ENCODE measurements around the gene IKZF3. TPM values are rescaled to one million over a fixed set of nuclear protein-coding genes. Genes with fewer than 3 reads are reported as not detected.
"Not testable (repeated sequence)": the region's sequence is repeated elsewhere in the genome, so short reads cannot be mapped to it uniquely, and the experiment has no call there.

The IKZF3 gene
- total RNA-seq, 1 donor from 2014 or later, result 0.67 TPM

GRCh38 chr17:39729280-39729851 lies 134.7 kb downstream of the IKZF3 start:
- Mint-ChIP-seq H3K4me3 (peak overlapping the region; percentile 87), H3K36me3 (peaks cover 14% of the 10 kb centered on the region), H3K4me1 (peaks cover 5% of the 10 kb centered on the region), H3K27ac (peak overlapping the region; percentile 94), H3K9me3 (no peaks in the 10 kb centered on the region), H3K27me3 (ENCODE audit: low read depth) (no peaks in the 10 kb centered on the region)
- TF ChIP-seq CTCF (IDR thresholded peaks at IDR 0.05; ENCODE audit: unreplicated experiment), result no peak
- no peak for DNase-seq (ENCODE audit: low spot score in 2 of 2, unreplicated experiment in 2 of 2)

GRCh38 chr17:39727556-39727955 lies 136.6 kb downstream of the IKZF3 start:
- Mint-ChIP-seq H3K4me1 (peaks cover 5% of the 10 kb centered on the region), H3K9me3 (no peaks in the 10 kb centered on the region), H3K36me3 (peaks cover 23% of the 10 kb centered on the region), H3K4me3 (no peak overlapping the region), H3K27me3 (ENCODE audit: low read depth) (no peaks in the 10 kb centered on the region), H3K27ac (no peak overlapping the region)
- no peak for TF ChIP-seq CTCF (IDR thresholded peaks at IDR 0.05; ENCODE audit: unreplicated experiment)
- no peak for DNase-seq (ENCODE audit: low spot score in 2 of 2, unreplicated experiment in 2 of 2)

GRCh38 chr17:39726617-39727016 lies 137.5 kb downstream of the IKZF3 start:
- Mint-ChIP-seq H3K27ac (no peak overlapping the region), H3K36me3 (peaks cover 24% of the 10 kb centered on the region), H3K4me3 (no peak overlapping the region), H3K27me3 (ENCODE audit: low read depth) (no peaks in the 10 kb centered on the region), H3K9me3 (no peaks in the 10 kb centered on the region), H3K4me1 (peaks cover 5% of the 10 kb centered on the region)
- no peak for DNase-seq (ENCODE audit: low spot score in 2 of 2, unreplicated experiment in 2 of 2)
- TF ChIP-seq CTCF (IDR thresholded peaks at IDR 0.05; ENCODE audit: unreplicated experiment), result no peak

- H3K36me3 Mint-ChIP-seq, result peaks cover 26% of the 10 kb centered on the region
- H3K9me3 Mint-ChIP-seq; H3K27me3 Mint-ChIP-seq (ENCODE audit: low read depth); H3K4me3 Mint-ChIP-seq; H3K4me1 Mint-ChIP-seq; DNase-seq (ENCODE audit: low spot score in 2 of 2, unreplicated experiment in 2 of 2): not testable (repeated sequence)
- H3K27ac Mint-ChIP-seq, result peak overlapping the region; percentile 9
Measured at GRCh38 chr17:39725923-39726322, 138.2 kb downstream of the IKZF3 start.

- no peaks in the 10 kb centered on the region for H3K9me3 Mint-ChIP-seq
- H3K4me3 Mint-ChIP-seq, result no peak overlapping the region
- H3K27me3 Mint-ChIP-seq (ENCODE audit: low read depth), result no peaks in the 10 kb centered on the region
- no peak for TF ChIP-seq CTCF (IDR thresholded peaks at IDR 0.05; ENCODE audit: unreplicated experiment)
- no peak for DNase-seq (ENCODE audit: low spot score in 2 of 2, unreplicated experiment in 2 of 2)
- H3K4me1 Mint-ChIP-seq, result peaks cover 3% of the 10 kb centered on the region
- no peak overlapping the region for H3K27ac Mint-ChIP-seq
- peaks cover 31% of the 10 kb centered on the region for H3K36me3 Mint-ChIP-seq
Measured at GRCh38 chr17:39724731-39725130, 139.4 kb downstream of the IKZF3 start.

GRCh38 chr17:39722965-39723848 lies 140.9 kb downstream of the IKZF3 start:
- H3K4me3 Mint-ChIP-seq, result no peak overlapping the region
- no peak for DNase-seq (ENCODE audit: low spot score in 2 of 2, unreplicated experiment in 2 of 2)
- peaks cover 35% of the 10 kb centered on the region for H3K36me3 Mint-ChIP-seq
- no peaks in the 10 kb centered on the region for H3K9me3 Mint-ChIP-seq
- no peaks in the 10 kb centered on the region for H3K27me3 Mint-ChIP-seq (ENCODE audit: low read depth)
- no peak overlapping the region for H3K27ac Mint-ChIP-seq
- TF ChIP-seq CTCF (IDR thresholded peaks at IDR 0.05; ENCODE audit: unreplicated experiment), result no peak
- no peaks in the 10 kb centered on the region for H3K4me1 Mint-ChIP-seq

Measured in mesothelial cell of epicardium (in vitro differentiated cells).